Retinal pigment epithelial cell (primary cell): ENCODE measurements around the gene ACOXL.
"Not testable (repeated sequence)": the region's sequence is repeated elsewhere in the genome, so short reads cannot be mapped to it uniquely, and the experiment has no call there.

Experiments used
- DNase-seq: peaks from one replicate; pipeline ENCODE4 v3.0.0-alpha.2; 2010; ENCODE audit warnings: low read depth
- H3K4me3 ChIP-seq: 2 replicates; pipeline ENCODE4 v1.5.1; 2011; ENCODE audit warnings: mild to moderate bottlenecking, low read length, control low read depth, moderate library complexity
- TF ChIP-seq, protein P1 (sequence below): conservative IDR thresholded peaks from 2 replicates; pipeline ENCODE4 v1.5.1; 2011; ENCODE audit warnings: low read depth, low read length, control low read depth, inconsistent platforms

Gene ACOXL

GRCh38 chr2:110960281-110960680 is 227.9 kb downstream of the ACOXL start:
- TF ChIP-seq, protein P1, sequence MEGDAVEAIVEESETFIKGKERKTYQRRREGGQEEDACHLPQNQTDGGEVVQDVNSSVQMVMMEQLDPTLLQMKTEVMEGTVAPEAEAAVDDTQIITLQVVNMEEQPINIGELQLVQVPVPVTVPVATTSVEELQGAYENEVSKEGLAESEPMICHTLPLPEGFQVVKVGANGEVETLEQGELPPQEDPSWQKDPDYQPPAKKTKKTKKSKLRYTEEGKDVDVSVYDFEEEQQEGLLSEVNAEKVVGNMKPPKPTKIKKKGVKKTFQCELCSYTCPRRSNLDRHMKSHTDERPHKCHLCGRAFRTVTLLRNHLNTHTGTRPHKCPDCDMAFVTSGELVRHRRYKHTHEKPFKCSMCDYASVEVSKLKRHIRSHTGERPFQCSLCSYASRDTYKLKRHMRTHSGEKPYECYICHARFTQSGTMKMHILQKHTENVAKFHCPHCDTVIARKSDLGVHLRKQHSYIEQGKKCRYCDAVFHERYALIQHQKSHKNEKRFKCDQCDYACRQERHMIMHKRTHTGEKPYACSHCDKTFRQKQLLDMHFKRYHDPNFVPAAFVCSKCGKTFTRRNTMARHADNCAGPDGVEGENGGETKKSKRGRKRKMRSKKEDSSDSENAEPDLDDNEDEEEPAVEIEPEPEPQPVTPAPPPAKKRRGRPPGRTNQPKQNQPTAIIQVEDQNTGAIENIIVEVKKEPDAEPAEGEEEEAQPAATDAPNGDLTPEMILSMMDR, result no peak
- no peak overlapping the region for H3K4me3 ChIP-seq

GRCh38 chr2:110960954-110961353 is 228.6 kb downstream of the ACOXL start:
- no peak for DNase-seq
- H3K4me3 ChIP-seq, result no peak overlapping the region
- TF ChIP-seq, protein P1, result no peak

More at GRCh38 chr2:110960281-110960680, 227.9 kb downstream of the ACOXL start:
- no peak for DNase-seq

DNA sequence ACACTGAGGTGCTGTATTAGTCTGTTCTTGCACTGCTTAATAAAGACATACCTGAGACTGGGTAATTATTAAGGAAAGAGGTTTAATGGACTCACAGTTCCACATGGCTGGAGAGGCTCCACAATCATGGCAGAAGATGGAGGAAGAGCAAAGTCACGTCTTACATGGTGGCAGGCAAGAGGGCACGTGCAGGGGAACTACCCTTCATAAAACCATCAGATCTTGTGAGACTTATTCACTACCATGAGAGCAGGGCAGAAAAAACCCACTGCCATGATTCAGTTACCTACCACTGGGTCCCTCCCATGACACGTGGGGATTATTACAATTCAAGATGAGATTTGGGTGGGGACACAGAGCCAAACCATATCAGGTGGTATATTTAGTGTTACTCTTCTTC is 229.3 kb downstream of the ACOXL start:
- not testable (repeated sequence) for DNase-seq, H3K4me3 ChIP-seq

GRCh38 chr2:110969696-110970095 is 237.3 kb downstream of the ACOXL start:
- TF ChIP-seq, protein P1, result no peak
- no peak overlapping the region for H3K4me3 ChIP-seq
- no peak for DNase-seq

GRCh38 chr2:110970201-110970600 is 237.8 kb downstream of the ACOXL start:
- no peak overlapping the region for H3K4me3 ChIP-seq
- TF ChIP-seq, protein P1, result no peak
- DNase-seq, result no peak

DNA sequence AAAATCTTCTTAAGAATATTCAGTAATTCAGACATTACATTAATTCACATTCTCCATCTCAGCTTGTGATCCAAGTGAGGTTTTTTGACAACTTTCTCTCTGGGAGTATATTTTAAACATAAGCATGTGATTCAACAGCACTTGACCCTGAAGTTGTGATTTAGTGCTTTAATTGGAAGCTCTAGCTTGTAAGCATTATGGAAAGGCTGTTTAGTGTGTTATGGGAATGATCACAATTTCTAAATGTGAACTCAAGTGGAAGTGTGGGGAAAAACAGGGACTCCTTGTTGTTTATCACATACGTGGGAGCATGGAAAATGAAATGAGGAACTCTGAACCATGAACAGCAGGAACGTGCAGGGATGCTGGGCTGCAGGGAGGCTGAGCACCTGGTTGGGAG is 239.4 kb downstream of the ACOXL start:
- H3K4me3 ChIP-seq, result no peak overlapping the region
- DNase-seq, result no peak
- TF ChIP-seq, protein P1, result no peak

- no peak for DNase-seq
- TF ChIP-seq, protein P1, result no peak
Observed at GRCh38 chr2:110973262-110973661, 240.9 kb downstream of the ACOXL start.

GRCh38 chr2:110977403-110977802 is 245.0 kb downstream of the ACOXL start:
- DNase-seq, result no peak
- TF ChIP-seq, protein P1, result no peak
- H3K4me3 ChIP-seq, result no peak overlapping the region

More at GRCh38 chr2:110973262-110973661, 240.9 kb downstream of the ACOXL start:
- no peak overlapping the region for H3K4me3 ChIP-seq
